Hepatocyte (in vitro differentiated cells): ENCODE results near the gene DDIAS. TPM values are rescaled to one million over a fixed set of nuclear protein-coding genes. Genes with fewer than 3 reads are reported as not detected.

Experiments used
- DNase-seq: peaks from one replicate; pipeline ENCODE4 v3.0.0-alpha.2; 2016; ENCODE audit warnings: low spot score
- H2AFZ ChIP-seq: fragments of 200-600 bp; sonication (generic); 2 replicates; pipeline ENCODE4 v1.6.0; 2016; ENCODE audit warnings: antibody characterized with exemption, mild to moderate bottlenecking
- H3K27ac ChIP-seq: fragments of 200-600 bp; sonication (generic); 2 replicates; pipeline ENCODE4 v1.5.1; 2016; ENCODE audit warnings: mild to moderate bottlenecking
- H3K27me3 ChIP-seq: fragments of 200-600 bp; sonication (generic); 2 replicates; pipeline ENCODE4 v1.6.1; 2016
- H3K36me3 ChIP-seq: fragments of 200-600 bp; sonication (generic); replicated peaks from 2 replicates; pipeline ENCODE4 v1.5.1; 2016; ENCODE audit warnings: low read depth; ENCODE audit not compliant: insufficient read depth
- H3K4me1 ChIP-seq: fragments of 200-600 bp; sonication (generic); 2 replicates; pipeline ENCODE4 v1.5.1; 2016; ENCODE audit warnings: mild to moderate bottlenecking, moderate library complexity; ENCODE audit not compliant: insufficient read depth
- H3K4me2 ChIP-seq: fragments of 200-600 bp; sonication (generic); 2 replicates; pipeline ENCODE4 v1.6.0; 2016
- H3K4me3 ChIP-seq: fragments of 200-600 bp; sonication (generic); 2 replicates; pipeline ENCODE4 v1.5.1; 2016; ENCODE audit warnings: mild to moderate bottlenecking
- H3K79me2 ChIP-seq: fragments of 200-600 bp; sonication (generic); 2 replicates; pipeline ENCODE4 v1.6.0; 2017; ENCODE audit warnings: mild to moderate bottlenecking
- H3K9me2 ChIP-seq: fragments of 200-600 bp; sonication (generic); replicated peaks from 2 replicates; pipeline ENCODE4 v1.6.0; 2017; ENCODE audit warnings: mild to moderate bottlenecking; ENCODE audit not compliant: insufficient read depth
- H3K9me3 ChIP-seq: fragments of 200-600 bp; sonication (generic); 2 replicates; pipeline ENCODE4 v1.5.1; 2016; ENCODE audit warnings: low read depth, mild to moderate bottlenecking
- H4K20me1 ChIP-seq: fragments of 200-600 bp; sonication (generic); 2 replicates; pipeline ENCODE4 v1.6.0; 2016; ENCODE audit warnings: mild to moderate bottlenecking; ENCODE audit not compliant: insufficient read depth, poor library complexity, severe bottlenecking
- EZH2 ChIP-seq: fragments of 200-600 bp; sonication (generic); IDR thresholded peaks from 2 replicates; pipeline ENCODE4 v1.6.1; 2016; ENCODE audit warnings: antibody characterized with exemption, mild to moderate bottlenecking, borderline replicate concordance
- EZH2phosphoT487 ChIP-seq: fragments of 200-600 bp; sonication (generic); IDR thresholded peaks from one replicate; pipeline ENCODE4 v1.6.1; 2018; ENCODE audit warnings: antibody characterized with exemption, mild to moderate bottlenecking, low read depth, moderate library complexity; ENCODE audit not compliant: unreplicated experiment, severe bottlenecking
- WGBS: methylation state at CpG from one replicate; pipeline ENCODE4 v1.1.6; 2016; ENCODE audit warnings: low lambda C conversion rate; ENCODE audit errors: missing lambda C conversion rate; 5-methylcytosine and 5-hydroxymethylcytosine counted together
- polyA plus RNA-seq: library from polyadenylated mRNA; unstranded; fragments of >200 nt; fragmentation: Nextera tagmentation; extraction: Ambion mirVana; gene quantifications from 2 replicates; pipeline ENCODE4 v1.2.1, GENCODE V29; 2016
- total RNA-seq: library from RNA; depleted of rRNA; stranded (reverse); fragments of >200 nt; gene quantifications from 2 replicates; pipeline ENCODE4 v1.2.3, GENCODE V29; 2014
- TF ChIP-seq, protein P1 (sequence below): fragments of 200-600 bp; sonication (generic); IDR thresholded peaks from 2 replicates; pipeline ENCODE4 v1.5.1; 2016; ENCODE audit warnings: antibody characterized with exemption, mild to moderate bottlenecking; ENCODE audit not compliant: poor library complexity

Gene DDIAS
- total and polyA plus RNA-seq, 2 experiments from 2014 or later = 0.92 to 2.6 TPM

DNA sequence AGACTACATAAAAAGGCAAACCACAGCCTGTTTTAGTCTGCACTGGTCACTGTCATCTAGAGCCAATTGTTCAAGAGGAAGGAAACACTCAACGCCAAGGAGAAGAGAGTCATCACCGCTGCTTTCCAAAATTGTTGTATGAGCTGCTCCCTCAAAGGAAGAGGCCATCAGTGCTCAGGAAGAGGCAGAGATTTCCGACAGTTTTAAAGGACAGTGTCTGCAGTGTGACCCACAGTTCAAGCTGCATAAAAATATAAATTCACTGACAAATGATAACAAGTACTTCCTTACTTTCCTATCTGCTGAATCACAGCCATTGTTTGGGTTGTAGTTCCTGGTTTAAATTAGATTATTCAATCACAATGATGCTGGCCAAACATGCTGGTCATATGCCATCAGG, 17.7 kb upstream of the DDIAS start:
- no peak for DNase-seq
- Histone ChIP-seq H3K9me3 (no peaks in the 10 kb centered on the region), H3K9me2 (no peaks in the 10 kb centered on the region), H3K4me3 (no peak overlapping the region), H3K79me2 (peaks cover 14% of the 10 kb centered on the region), H3K27ac (no peak overlapping the region), H3K36me3 (no peaks in the 10 kb centered on the region), H2AFZ (no peak overlapping the region), H3K4me2 (no peak overlapping the region), H3K4me1 (no peaks in the 10 kb centered on the region), H4K20me1 (no peaks in the 10 kb centered on the region), H3K27me3 (no peaks in the 10 kb centered on the region)
- 90% methylated on average over 3 of the region's 3 CpGs for WGBS
- TF ChIP-seq, protein P1, sequence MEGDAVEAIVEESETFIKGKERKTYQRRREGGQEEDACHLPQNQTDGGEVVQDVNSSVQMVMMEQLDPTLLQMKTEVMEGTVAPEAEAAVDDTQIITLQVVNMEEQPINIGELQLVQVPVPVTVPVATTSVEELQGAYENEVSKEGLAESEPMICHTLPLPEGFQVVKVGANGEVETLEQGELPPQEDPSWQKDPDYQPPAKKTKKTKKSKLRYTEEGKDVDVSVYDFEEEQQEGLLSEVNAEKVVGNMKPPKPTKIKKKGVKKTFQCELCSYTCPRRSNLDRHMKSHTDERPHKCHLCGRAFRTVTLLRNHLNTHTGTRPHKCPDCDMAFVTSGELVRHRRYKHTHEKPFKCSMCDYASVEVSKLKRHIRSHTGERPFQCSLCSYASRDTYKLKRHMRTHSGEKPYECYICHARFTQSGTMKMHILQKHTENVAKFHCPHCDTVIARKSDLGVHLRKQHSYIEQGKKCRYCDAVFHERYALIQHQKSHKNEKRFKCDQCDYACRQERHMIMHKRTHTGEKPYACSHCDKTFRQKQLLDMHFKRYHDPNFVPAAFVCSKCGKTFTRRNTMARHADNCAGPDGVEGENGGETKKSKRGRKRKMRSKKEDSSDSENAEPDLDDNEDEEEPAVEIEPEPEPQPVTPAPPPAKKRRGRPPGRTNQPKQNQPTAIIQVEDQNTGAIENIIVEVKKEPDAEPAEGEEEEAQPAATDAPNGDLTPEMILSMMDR = no peak
- TF ChIP-seq EZH2 (no peak), EZH2phosphoT487 (no peak)

DNA sequence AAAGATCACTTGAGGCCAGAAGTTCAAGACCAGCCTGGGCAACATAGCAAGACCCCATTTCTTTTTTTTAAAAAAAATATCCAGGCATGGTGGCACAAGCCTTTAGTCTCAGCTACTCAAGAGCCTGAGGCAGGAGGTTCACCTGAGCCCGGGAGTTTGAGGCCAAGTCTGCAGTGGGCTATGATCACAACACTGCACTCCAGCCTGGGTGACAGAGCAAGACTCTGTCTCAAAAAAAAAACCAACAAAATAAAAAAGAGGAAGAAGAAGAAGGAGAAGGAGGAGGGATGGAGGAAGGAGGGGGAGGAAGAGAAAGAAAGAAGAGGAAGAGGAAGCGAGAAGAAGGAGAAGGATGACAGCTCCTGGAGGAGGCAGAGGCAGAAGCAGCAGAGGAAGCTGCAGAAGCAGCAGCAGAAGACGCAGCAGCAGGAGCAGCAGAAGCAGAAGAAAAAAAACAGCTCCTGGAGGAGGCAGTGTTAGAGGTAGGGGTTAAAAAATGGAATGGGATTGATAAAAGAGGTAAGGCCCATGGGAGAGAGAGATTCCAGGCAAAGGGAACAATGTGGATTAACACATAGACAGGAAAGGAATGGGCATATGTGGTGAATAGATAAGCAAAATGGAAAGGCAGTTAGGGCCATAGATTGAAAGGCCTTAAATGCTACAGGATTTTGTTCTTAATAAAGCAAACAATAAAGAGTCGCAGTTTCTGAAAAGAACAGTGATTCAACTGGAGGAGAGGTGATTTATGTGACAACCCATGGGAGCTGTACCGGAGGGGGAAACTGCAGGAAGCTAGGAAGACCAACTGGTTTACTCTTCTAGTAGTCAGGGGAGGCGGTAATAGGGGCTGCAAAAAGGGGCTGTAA, 12.2 kb upstream of the DDIAS start:
- Histone ChIP-seq H3K27me3 (no peaks in the 10 kb centered on the region), H3K9me2 (no peaks in the 10 kb centered on the region), H2AFZ (no peak overlapping the region), H3K79me2 (peaks cover 30% of the 10 kb centered on the region), H3K27ac (no peak overlapping the region), H4K20me1 (no peaks in the 10 kb centered on the region), H3K36me3 (no peaks in the 10 kb centered on the region), H3K4me3 (no peak overlapping the region), H3K4me1 (no peaks in the 10 kb centered on the region), H3K9me3 (no peaks in the 10 kb centered on the region), H3K4me2 (no peak overlapping the region)
- TF ChIP-seq, protein P1 = no peak
- TF ChIP-seq EZH2phosphoT487 (no peak), EZH2 (no peak)
- 54% methylated on average over 5 of the region's 6 CpGs for WGBS
- DNase-seq = no peak

DNA sequence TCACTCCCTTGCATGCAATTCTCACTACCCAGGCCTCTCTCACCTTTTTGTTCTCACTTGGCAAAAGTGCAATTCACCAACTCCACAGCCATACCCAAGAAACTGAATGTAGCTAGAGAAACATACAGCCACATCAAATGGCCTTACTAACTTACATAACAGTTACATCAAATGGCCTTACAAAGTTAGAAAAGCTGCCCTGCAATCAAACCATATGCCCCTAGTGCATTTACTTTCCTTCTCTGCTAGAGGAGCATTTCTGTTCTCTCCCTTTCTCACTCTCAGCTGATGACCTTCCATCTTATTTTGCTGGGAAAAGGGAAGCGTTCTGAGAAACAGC, 11.6 kb upstream of the DDIAS start:
- TF ChIP-seq, protein P1 = no peak
- H3K79me2 ChIP-seq = peaks cover 30% of the 10 kb centered on the region

More for the DNA sequence above, 11.6 kb upstream of the DDIAS start:
- Histone ChIP-seq H3K4me1 (no peaks in the 10 kb centered on the region), H2AFZ (no peak overlapping the region), H3K4me3 (no peak overlapping the region), H3K9me3 (no peaks in the 10 kb centered on the region), H3K9me2 (no peaks in the 10 kb centered on the region), H3K27me3 (no peaks in the 10 kb centered on the region), H3K27ac (no peak overlapping the region), H4K20me1 (no peaks in the 10 kb centered on the region), H3K4me2 (no peak overlapping the region), H3K36me3 (no peaks in the 10 kb centered on the region)
- WGBS = 100% methylated on average over 1 of the region's 1 CpG
- DNase-seq = no peak
